HG03064 (cell line): ENCODE results near the gene RNF207.

Experiments used
- ATAC-seq: cut with Tn5 transposase; IDR thresholded peaks from one replicate; pipeline ENCODE4 v1.9.1; 2021; ENCODE audit warnings: low read depth; ENCODE audit not compliant: unreplicated experiment

RNF207 gene

GRCh38 chr1:6171548-6172124 lies 34.3 kb upstream of the RNF207 start:
- ATAC-seq, result no peak

GRCh38 chr1:6172549-6172948 lies 33.4 kb upstream of the RNF207 start:
- ATAC-seq, result no peak

- ATAC-seq, result no peak
Measured at GRCh38 chr1:6174621-6175410, 31.1 kb upstream of the RNF207 start.

- no peak for ATAC-seq
Measured at GRCh38 chr1:6175411-6175828, 30.5 kb upstream of the RNF207 start.

- no peak for ATAC-seq
Measured at GRCh38 chr1:6176779-6177178, 29.1 kb upstream of the RNF207 start.

GRCh38 chr1:6177681-6178380 lies 28.1 kb upstream of the RNF207 start:
- ATAC-seq, result no peak

- ATAC-seq, result no peak
Measured at GRCh38 chr1:6178751-6179563, 27.0 kb upstream of the RNF207 start.

GRCh38 chr1:6179564-6180175 lies 26.2 kb upstream of the RNF207 start:
- ATAC-seq, result no peak

- no peak for ATAC-seq
Measured at GRCh38 chr1:6180268-6180706, 25.6 kb upstream of the RNF207 start, which contains the start of gene CHD5. Gene CHD5, minus strand, starts transcription at chr1:6180321. Its CDS starts 298 bp downstream, at chr1:6180023.

- ATAC-seq, result no peak
Measured at GRCh38 chr1:6180707-6181311, 25.1 kb upstream of the RNF207 start.

GRCh38 chr1:6181347-6181770 lies 24.6 kb upstream of the RNF207 start:
- no peak for ATAC-seq

- no peak for ATAC-seq
Measured at GRCh38 chr1:6183520-6183989, 22.4 kb upstream of the RNF207 start.

- ATAC-seq, result no peak
Measured at GRCh38 chr1:6184083-6184783, 21.7 kb upstream of the RNF207 start.

- ATAC-seq, result no peak
Measured at GRCh38 chr1:6185151-6185550, 20.8 kb upstream of the RNF207 start.

GRCh38 chr1:6185635-6186382 lies 20.1 kb upstream of the RNF207 start:
- no peak for ATAC-seq

GRCh38 chr1:6188466-6188865 lies 17.5 kb upstream of the RNF207 start:
- no peak for ATAC-seq

- ATAC-seq, result no peak
Measured at GRCh38 chr1:6191968-6192367, 14.0 kb upstream of the RNF207 start.

GRCh38 chr1:6197746-6198427 lies 8.0 kb upstream of the RNF207 start:
- ATAC-seq, result no peak
